Activated naive CD8-positive, alpha-beta T cell treated with anti-CD3 and anti-CD28 coated beads for 36 hours (primary cell): ENCODE measurements around the gene C1QTNF9B. TPM values are rescaled to one million over a fixed set of nuclear protein-coding genes. Genes with fewer than 3 reads are reported as not detected.
"Not testable (repeated sequence)": the region's sequence is repeated elsewhere in the genome, so short reads cannot be mapped to it uniquely, and the experiment has no call there.

Experiments used
- DNase-seq: peaks from one replicate; pipeline ENCODE4 v3.0.0; 2021
- H3K27ac Mint-ChIP-seq: one replicate; pipeline ENCODE4 v1.8.0; 2022; ENCODE audit warnings: mild to moderate bottlenecking, moderate library complexity, mixed read lengths
- H3K27me3 Mint-ChIP-seq: one replicate; pipeline ENCODE4 v1.8.0; 2022; ENCODE audit warnings: mild to moderate bottlenecking, mixed read lengths
- H3K36me3 Mint-ChIP-seq: one replicate; pipeline ENCODE4 v1.8.0; 2021; ENCODE audit warnings: mild to moderate bottlenecking, mixed read lengths
- H3K4me1 Mint-ChIP-seq: one replicate; pipeline ENCODE4 v1.8.0; 2021; ENCODE audit warnings: mixed read lengths
- H3K4me3 Mint-ChIP-seq: one replicate; pipeline ENCODE4 v1.8.0; 2022; ENCODE audit warnings: mild to moderate bottlenecking, moderate library complexity, mixed read lengths
- H3K9me3 Mint-ChIP-seq: one replicate; pipeline ENCODE4 v1.8.0; 2022; ENCODE audit warnings: mixed read lengths
- total RNA-seq, 2 experiments: library from RNA; stranded (reverse); gene quantifications; one replicate each; pipeline ENCODE4 v1.2.3, GENCODE V29; 2021

Gene C1QTNF9B
- total RNA-seq, 2 experiments from 2014 or later = not detected

DNA sequence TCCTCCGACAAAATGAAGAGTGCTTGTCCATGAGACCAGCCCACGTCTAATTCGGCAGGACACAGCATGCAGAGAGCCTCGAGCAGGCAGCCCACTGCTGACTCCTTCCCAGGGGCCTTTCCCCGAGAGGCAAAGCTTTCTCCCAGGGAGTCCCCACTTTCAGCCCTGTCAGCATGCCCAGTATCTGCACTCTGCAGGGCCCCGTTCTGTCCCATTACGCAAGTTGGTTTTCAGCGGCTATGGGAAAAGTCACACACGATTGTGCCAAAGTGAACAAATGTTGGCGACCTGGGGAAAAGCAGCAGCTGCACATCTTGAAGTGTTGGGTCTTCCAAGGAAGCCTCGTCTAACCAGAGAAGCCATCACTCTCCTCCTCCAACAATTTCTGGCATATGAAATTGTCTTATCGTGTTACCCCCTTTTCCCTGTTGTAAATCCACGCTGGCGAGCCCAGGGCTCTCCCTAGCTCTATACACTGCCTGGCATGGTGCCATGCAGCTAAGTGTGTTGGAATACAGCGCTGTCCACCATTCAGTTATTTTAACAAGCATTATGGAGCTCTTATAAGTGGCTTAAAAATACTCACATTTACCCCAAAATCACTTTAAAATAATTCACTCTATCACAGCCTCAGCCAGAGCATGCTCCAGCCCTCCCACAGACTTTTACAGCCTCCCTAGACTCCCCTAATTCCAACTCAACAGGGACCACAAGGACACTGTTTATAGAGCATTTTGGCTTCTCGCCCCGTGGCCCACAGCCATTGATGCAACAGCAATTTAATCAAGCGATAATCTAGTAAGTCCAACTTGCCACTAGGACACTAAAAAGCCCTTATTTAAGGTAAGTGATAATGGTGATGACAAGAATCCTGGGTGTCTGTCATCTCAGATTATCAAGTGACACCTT lies 16.6 kb downstream of the C1QTNF9B start:
- DNase-seq, H3K9me3 Mint-ChIP-seq, H3K27ac Mint-ChIP-seq, H3K4me3 Mint-ChIP-seq, H3K4me1 Mint-ChIP-seq, H3K27me3 Mint-ChIP-seq: not testable (repeated sequence)
- peaks cover 22% of the 10 kb centered on the region for H3K36me3 Mint-ChIP-seq

- Mint-ChIP-seq H3K4me3 (no peak overlapping the region), H3K27ac (no peak overlapping the region), H3K36me3 (peaks cover 11% of the 10 kb centered on the region), H3K27me3 (no peaks in the 10 kb centered on the region), H3K4me1 (no peaks in the 10 kb centered on the region), H3K9me3 (no peaks in the 10 kb centered on the region)
- DNase-seq = no peak
Observed at GRCh38 chr13:23877286-23877685, 20.0 kb downstream of the C1QTNF9B start.

- H3K36me3 Mint-ChIP-seq = peaks cover 8% of the 10 kb centered on the region
- no peaks in the 10 kb centered on the region for H3K27me3 Mint-ChIP-seq
- no peaks in the 10 kb centered on the region for H3K9me3 Mint-ChIP-seq
- H3K4me3 Mint-ChIP-seq = no peak overlapping the region
- H3K27ac Mint-ChIP-seq = no peak overlapping the region
- no peaks in the 10 kb centered on the region for H3K4me1 Mint-ChIP-seq
- DNase-seq = no peak
Observed at GRCh38 chr13:23876265-23876664, 21.0 kb downstream of the C1QTNF9B start.

- Mint-ChIP-seq H3K9me3 (no peaks in the 10 kb centered on the region), H3K4me3 (no peak overlapping the region), H3K36me3 (no peaks in the 10 kb centered on the region), H3K4me1 (no peaks in the 10 kb centered on the region), H3K27ac (no peak overlapping the region), H3K27me3 (no peaks in the 10 kb centered on the region)
- no peak for DNase-seq
Observed at GRCh38 chr13:23871616-23872220, 25.6 kb downstream of the C1QTNF9B start.

DNA sequence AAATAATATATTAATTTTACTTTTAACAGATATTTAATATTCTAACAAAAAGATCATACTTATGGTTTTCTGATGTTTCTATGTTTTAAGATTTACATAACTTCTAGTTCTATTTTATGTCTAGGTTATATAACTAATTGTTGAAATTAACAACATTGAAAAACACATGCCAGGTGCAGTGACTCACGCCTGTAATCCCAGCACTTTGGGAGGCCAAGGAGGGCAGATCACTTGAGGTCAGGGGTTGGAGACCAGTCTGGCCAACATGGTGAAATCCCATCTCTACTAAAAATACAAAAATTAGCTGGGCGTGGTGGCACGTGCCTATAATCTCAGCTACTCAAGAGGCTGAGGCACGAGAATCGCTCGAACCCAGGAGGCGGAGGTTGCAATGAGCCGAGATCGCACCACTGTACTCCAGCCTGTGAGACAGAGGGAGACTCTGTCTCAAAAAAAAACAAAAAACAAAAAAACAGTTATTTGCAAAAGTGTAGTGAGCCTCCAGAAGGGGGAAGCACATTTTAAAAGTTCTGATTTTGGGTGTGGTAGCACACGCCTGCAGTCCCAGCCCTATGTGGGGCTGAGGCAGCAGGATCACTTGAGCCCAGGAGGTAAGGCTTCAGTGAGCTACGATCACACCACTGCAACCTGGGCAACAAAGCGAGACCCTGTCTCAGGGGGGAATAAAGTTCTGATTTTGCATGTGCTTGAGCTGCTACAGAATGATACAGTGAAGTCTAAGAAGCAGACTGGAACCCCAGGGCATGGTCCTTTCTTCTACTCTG lies 26.8 kb downstream of the C1QTNF9B start:
- Mint-ChIP-seq H3K9me3 (no peaks in the 10 kb centered on the region), H3K4me1 (no peaks in the 10 kb centered on the region), H3K36me3 (no peaks in the 10 kb centered on the region), H3K27ac (no peak overlapping the region), H3K27me3 (no peaks in the 10 kb centered on the region), H3K4me3 (no peak overlapping the region)
- no peak for DNase-seq

GRCh38 chr13:23868521-23868920 lies 28.8 kb downstream of the C1QTNF9B start:
- Mint-ChIP-seq H3K36me3 (no peaks in the 10 kb centered on the region), H3K27ac (no peak overlapping the region), H3K4me1 (peaks cover under 1% of the 10 kb centered on the region), H3K9me3 (no peaks in the 10 kb centered on the region), H3K4me3 (no peak overlapping the region), H3K27me3 (no peaks in the 10 kb centered on the region)
- no peak for DNase-seq

DNA sequence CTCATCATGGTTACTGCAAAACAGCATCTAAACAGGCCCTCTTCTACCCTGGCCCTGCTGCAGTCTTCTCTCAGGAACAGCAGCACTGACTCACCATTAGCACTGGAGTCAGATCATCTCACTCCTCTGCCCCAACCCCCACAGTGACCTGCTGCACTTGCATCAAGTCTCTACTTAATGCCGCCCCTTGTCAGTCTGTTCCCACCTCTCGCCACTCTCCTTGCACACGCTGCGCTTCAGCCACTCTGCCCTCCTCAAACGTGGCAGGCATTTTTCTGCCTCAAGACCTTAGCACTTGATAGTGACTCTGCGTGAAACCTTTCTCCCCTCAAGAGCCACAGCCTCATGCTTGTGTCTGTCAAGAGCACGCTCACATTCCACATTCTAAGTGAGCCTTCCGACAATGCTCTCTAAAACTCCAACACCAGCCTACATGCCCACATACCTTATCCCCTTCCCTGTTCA lies 30.2 kb downstream of the C1QTNF9B start:
- no peaks in the 10 kb centered on the region for H3K36me3 Mint-ChIP-seq
- peaks cover 2% of the 10 kb centered on the region for H3K4me1 Mint-ChIP-seq
- H3K27ac Mint-ChIP-seq = no peak overlapping the region
- H3K27me3 Mint-ChIP-seq = no peaks in the 10 kb centered on the region
- DNase-seq = no peak
- H3K4me3 Mint-ChIP-seq = no peak overlapping the region
- H3K9me3 Mint-ChIP-seq = no peaks in the 10 kb centered on the region

- H3K36me3 Mint-ChIP-seq = peaks cover 2% of the 10 kb centered on the region
- peaks cover 2% of the 10 kb centered on the region for H3K4me1 Mint-ChIP-seq
- no peaks in the 10 kb centered on the region for H3K27me3 Mint-ChIP-seq
- no peak for DNase-seq
- no peak overlapping the region for H3K27ac Mint-ChIP-seq
- no peaks in the 10 kb centered on the region for H3K9me3 Mint-ChIP-seq
- H3K4me3 Mint-ChIP-seq = no peak overlapping the region
Observed at GRCh38 chr13:23866420-23867026, 30.8 kb downstream of the C1QTNF9B start.

GRCh38 chr13:23865906-23866305 lies 31.4 kb downstream of the C1QTNF9B start:
- Mint-ChIP-seq H3K36me3 (peaks cover 3% of the 10 kb centered on the region), H3K4me1 (peaks cover 2% of the 10 kb centered on the region), H3K4me3 (no peak overlapping the region), H3K27me3 (no peaks in the 10 kb centered on the region), H3K27ac (no peak overlapping the region), H3K9me3 (no peaks in the 10 kb centered on the region)
- DNase-seq = no peak

GRCh38 chr13:23865026-23865425 lies 32.3 kb downstream of the C1QTNF9B start:
- H3K27ac Mint-ChIP-seq = no peak overlapping the region
- H3K27me3 Mint-ChIP-seq = no peaks in the 10 kb centered on the region
- DNase-seq = no peak
- H3K9me3 Mint-ChIP-seq = no peaks in the 10 kb centered on the region
- peaks cover 3% of the 10 kb centered on the region for H3K36me3 Mint-ChIP-seq
- H3K4me3 Mint-ChIP-seq = no peak overlapping the region
- H3K4me1 Mint-ChIP-seq = peaks cover 2% of the 10 kb centered on the region

DNA sequence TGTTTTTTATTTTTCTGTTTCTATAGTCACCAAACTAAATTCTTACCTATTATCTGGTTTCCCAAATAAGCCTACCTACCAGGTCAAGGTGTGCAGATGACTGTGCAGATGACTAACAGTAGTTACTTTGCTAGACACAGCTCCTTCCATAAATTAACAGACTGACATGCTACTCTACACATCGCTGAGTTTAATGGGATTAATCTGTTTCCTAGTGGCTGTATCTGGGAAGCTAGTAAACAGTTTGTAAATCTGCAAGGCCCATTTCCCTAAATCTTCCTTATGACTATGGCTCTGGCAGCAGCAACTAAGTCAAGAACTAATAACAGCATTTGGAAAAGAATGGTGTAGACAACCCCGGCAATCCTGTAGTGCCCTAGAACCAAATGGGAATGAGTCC lies 36.0 kb downstream of the C1QTNF9B start:
- Mint-ChIP-seq H3K27me3 (no peaks in the 10 kb centered on the region), H3K4me3 (no peak overlapping the region), H3K36me3 (peaks cover 4% of the 10 kb centered on the region), H3K4me1 (peaks cover 2% of the 10 kb centered on the region), H3K27ac (no peak overlapping the region), H3K9me3 (no peaks in the 10 kb centered on the region)
- no peak for DNase-seq

DNA sequence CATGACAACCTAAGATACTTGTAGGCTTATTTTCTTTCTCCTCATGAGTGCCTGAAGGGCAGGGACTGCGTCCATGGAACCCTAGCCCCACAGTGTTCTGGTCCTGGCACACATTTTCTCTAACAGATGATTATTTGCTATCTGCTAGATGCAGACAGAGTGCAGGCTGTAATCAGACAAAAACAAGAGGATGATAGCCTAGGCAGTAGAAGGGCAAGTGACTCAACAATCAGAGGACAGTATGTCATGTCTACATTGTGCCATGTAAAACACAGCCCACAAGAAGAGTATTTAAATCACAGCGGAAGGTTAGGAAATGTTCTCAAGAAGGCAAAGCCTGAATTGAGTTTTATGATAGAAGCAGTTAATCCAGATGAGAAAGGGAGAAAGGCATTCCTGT lies 37.4 kb downstream of the C1QTNF9B start:
- Mint-ChIP-seq H3K4me3 (no peak overlapping the region), H3K27ac (no peak overlapping the region), H3K36me3 (peaks cover 8% of the 10 kb centered on the region), H3K27me3 (no peaks in the 10 kb centered on the region), H3K9me3 (no peaks in the 10 kb centered on the region), H3K4me1 (peaks cover 4% of the 10 kb centered on the region)
- no peak for DNase-seq

DNA sequence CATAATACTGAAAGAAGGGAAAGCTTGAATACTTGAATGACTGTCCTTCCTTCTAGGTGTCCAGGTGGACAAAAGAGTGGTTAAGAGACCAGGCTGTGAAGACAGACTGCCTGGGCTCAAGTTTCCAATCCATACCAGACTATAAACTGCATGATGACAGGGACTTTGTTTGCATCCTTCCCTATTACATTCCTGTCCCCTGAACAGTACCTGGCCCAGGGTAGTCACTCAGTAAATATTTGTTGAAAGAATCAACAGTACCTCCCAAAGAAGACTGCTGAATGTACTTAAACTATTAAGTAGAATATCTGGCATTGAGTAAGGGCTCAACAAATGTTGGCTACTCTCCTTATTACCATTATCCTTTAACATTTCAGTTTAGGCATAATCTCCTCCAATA lies 37.8 kb downstream of the C1QTNF9B start:
- Mint-ChIP-seq H3K27me3 (no peaks in the 10 kb centered on the region), H3K27ac (no peak overlapping the region), H3K9me3 (no peaks in the 10 kb centered on the region), H3K4me1 (peaks cover 4% of the 10 kb centered on the region), H3K4me3 (no peak overlapping the region), H3K36me3 (peaks cover 8% of the 10 kb centered on the region)
- no peak for DNase-seq

- no peak overlapping the region for H3K4me3 Mint-ChIP-seq
- no peak for DNase-seq
- no peaks in the 10 kb centered on the region for H3K9me3 Mint-ChIP-seq
- H3K27ac Mint-ChIP-seq = no peak overlapping the region
- no peaks in the 10 kb centered on the region for H3K27me3 Mint-ChIP-seq
- peaks cover 8% of the 10 kb centered on the region for H3K36me3 Mint-ChIP-seq
- H3K4me1 Mint-ChIP-seq = peaks cover 4% of the 10 kb centered on the region
Observed at GRCh38 chr13:23858546-23858945, 38.8 kb downstream of the C1QTNF9B start.
